K562 (cell line): ENCODE data around the gene RPTOR.

ENCODE experiments used
- CTCF ChIP-seq, 3 experiments: IDR thresholded peaks in 2 of 3; conservative IDR thresholded peaks in 1 of 3; 2 replicates each; pipeline ENCODE4 v1.5.1; 2011 to 2012; ENCODE audit warnings: low read length in 3 of 3, mild to moderate bottlenecking in 3 of 3, control low read depth in 2 of 3, improper control_type of control experiment in 1 of 3, inconsistent platforms in 1 of 3, low read depth in 1 of 3, mixed read lengths in 1 of 3, moderate library complexity in 1 of 3; ENCODE audit not compliant: insufficient read depth in 2 of 3
- FOXA3 ChIP-seq, 2 experiments: fragments of 450-650 bp in 1 of 2; sonication (generic) in 1 of 2; formaldehyde crosslinking; IDR thresholded peaks in 1 of 2; conservative IDR thresholded peaks in 1 of 2; 2 replicates each; pipeline versions ENCODE4 v1.4.0 to v1.8.0; 2020 to 2022; ENCODE audit warnings: mild to moderate bottlenecking in 2 of 2, missing genetic modification reagents in 1 of 2
- GATA2 ChIP-seq: sonication (generic); formaldehyde crosslinking; IDR thresholded peaks from 2 replicates; pipeline ENCODE4 v1.4.0; 2020; ENCODE audit warnings: mild to moderate bottlenecking, missing genetic modification reagents
- GMEB1 ChIP-seq: fragments of 250-450 bp; sonication (Bioruptor Pico); IDR thresholded peaks from 2 replicates; pipeline ENCODE4 v1.4.0; 2020; ENCODE audit warnings: mild to moderate bottlenecking
- GTF2F1 ChIP-seq: IDR thresholded peaks from 2 replicates; pipeline ENCODE4 v1.6.1; 2011; ENCODE audit warnings: low read depth, low read length, improper control_type of control experiment
- POLR2A ChIP-seq: fragments of 450-650 bp; conservative IDR thresholded peaks from 2 replicates; pipeline ENCODE4 v1.6.1; 2016
- POLR2H ChIP-seq: IDR thresholded peaks from 2 replicates; pipeline ENCODE4 v1.6.1; 2016; ENCODE audit warnings: missing genetic modification characterization, low read depth, mild to moderate bottlenecking, control low read depth, missing compliant biosample characterization, moderate library complexity
- ZHX1 ChIP-seq: fragments of 150-350 bp; conservative IDR thresholded peaks from 2 replicates; pipeline ENCODE4 v1.6.1; 2014; ENCODE audit warnings: low read length

GRCh38 chr17:80701730-80702129 lies 157.1 kb downstream of the RPTOR start:
- TF ChIP-seq GTF2F1 = no peak
- TF ChIP-seq FOXA3 (CRISPR knock-in tag; conservative IDR thresholded peaks at IDR 0.05 in 1 of 2, IDR thresholded peaks at IDR 0.05 in 1 of 2) = no peak
- no peak for TF ChIP-seq POLR2H (tag)
- no peak for TF ChIP-seq POLR2A
- TF ChIP-seq CTCF (IDR thresholded peaks at IDR 0.05 in 2 of 3, conservative IDR thresholded peaks at IDR 0.05 in 1 of 3; ENCODE audit: insufficient read depth in 2 of 3, low read depth in 1 of 3, low read length in 3 of 3) = no peak
- TF ChIP-seq GATA2 = no peak
- TF ChIP-seq ZHX1 = no peak
- TF ChIP-seq GMEB1 = no peak
